ENCODE results near the gene CLSTN2.

Gene CLSTN2

GRCh38 chr3:140035871-140036270, 100.9 kb downstream of the CLSTN2 start:
- Histone ChIP-seq H3K9me2 (replicated peaks; ENCODE audit: insufficient read depth, low read length) (no peaks in the 10 kb centered on the region), H3K9me3 (replicated peaks; ENCODE audit: insufficient read depth, low read length) (no peaks in the 10 kb centered on the region), H3K4me2 (ENCODE audit: low read depth, low read length) (no peak overlapping the region), H4K20me1 (ENCODE audit: insufficient read depth, low read length) (no peaks in the 10 kb centered on the region), H3K4me1 (ENCODE audit: low read length) (no peaks in the 10 kb centered on the region), H3K9ac (ENCODE audit: low read length) (no peak overlapping the region), H3F3A (ENCODE audit: insufficient read depth, low read length) (no peaks in the 10 kb centered on the region), H3K27me3 (replicated peaks; ENCODE audit: insufficient read depth, low read length) (no peaks in the 10 kb centered on the region), H3K36me3 (replicated peaks; ENCODE audit: insufficient read depth, low read length) (no peaks in the 10 kb centered on the region), H3K79me2 (ENCODE audit: low read length) (no peaks in the 10 kb centered on the region), H3K27ac (ENCODE audit: low read length) (no peak overlapping the region), H2AFZ (ENCODE audit: low read length) (no peak overlapping the region), H3K4me3 (ENCODE audit: low read length) (no peak overlapping the region)
- DNase-seq: no peak
- TF ChIP-seq CTCF (IDR thresholded peaks at IDR 0.05; ENCODE audit: low read length) (no peak), EZH2phosphoT487 (IDR thresholded peaks at IDR 0.05; ENCODE audit: low read length) (no peak), EZH2 (optimal IDR thresholded peaks at IDR 0.05; ENCODE audit: low read depth, low read length) (no peak)

- Histone ChIP-seq H3K4me3 (ENCODE audit: low read length) (no peak overlapping the region), H3K4me1 (ENCODE audit: low read length) (no peaks in the 10 kb centered on the region), H3K27ac (ENCODE audit: low read length) (no peak overlapping the region), H3K9me3 (replicated peaks; ENCODE audit: insufficient read depth, low read length) (no peaks in the 10 kb centered on the region), H3K27me3 (replicated peaks; ENCODE audit: insufficient read depth, low read length) (no peaks in the 10 kb centered on the region), H3K79me2 (ENCODE audit: low read length) (no peaks in the 10 kb centered on the region), H3F3A (ENCODE audit: insufficient read depth, low read length) (no peaks in the 10 kb centered on the region), H3K4me2 (ENCODE audit: low read depth, low read length) (no peak overlapping the region), H4K20me1 (ENCODE audit: insufficient read depth, low read length) (no peaks in the 10 kb centered on the region), H2AFZ (ENCODE audit: low read length) (no peak overlapping the region), H3K36me3 (replicated peaks; ENCODE audit: insufficient read depth, low read length) (no peaks in the 10 kb centered on the region), H3K9ac (ENCODE audit: low read length) (no peak overlapping the region), H3K9me2 (replicated peaks; ENCODE audit: insufficient read depth, low read length) (no peaks in the 10 kb centered on the region)
- no peak for DNase-seq
- TF ChIP-seq EZH2phosphoT487 (IDR thresholded peaks at IDR 0.05; ENCODE audit: low read length) (no peak), CTCF (IDR thresholded peaks at IDR 0.05; ENCODE audit: low read length) (no peak), EZH2 (optimal IDR thresholded peaks at IDR 0.05; ENCODE audit: low read depth, low read length) (no peak)
Observed at GRCh38 chr3:140050396-140050795, 115.4 kb downstream of the CLSTN2 start.

GRCh38 chr3:140051019-140051957, 116.3 kb downstream of the CLSTN2 start:
- DNase-seq: no peak
- Histone ChIP-seq H3K9me3 (replicated peaks; ENCODE audit: insufficient read depth, low read length) (no peaks in the 10 kb centered on the region), H3F3A (ENCODE audit: insufficient read depth, low read length) (no peaks in the 10 kb centered on the region), H3K27ac (ENCODE audit: low read length) (no peak overlapping the region), H3K4me1 (ENCODE audit: low read length) (no peaks in the 10 kb centered on the region), H3K9me2 (replicated peaks; ENCODE audit: insufficient read depth, low read length) (no peaks in the 10 kb centered on the region), H4K20me1 (ENCODE audit: insufficient read depth, low read length) (no peaks in the 10 kb centered on the region), H3K36me3 (replicated peaks; ENCODE audit: insufficient read depth, low read length) (no peaks in the 10 kb centered on the region), H2AFZ (ENCODE audit: low read length) (no peak overlapping the region), H3K4me2 (ENCODE audit: low read depth, low read length) (no peak overlapping the region), H3K4me3 (ENCODE audit: low read length) (no peak overlapping the region), H3K9ac (ENCODE audit: low read length) (no peak overlapping the region), H3K79me2 (ENCODE audit: low read length) (no peaks in the 10 kb centered on the region), H3K27me3 (replicated peaks; ENCODE audit: insufficient read depth, low read length) (no peaks in the 10 kb centered on the region)
- TF ChIP-seq CTCF (IDR thresholded peaks at IDR 0.05; ENCODE audit: low read length) (no peak; the same call in 1 of the 2 replicates), EZH2phosphoT487 (IDR thresholded peaks at IDR 0.05; ENCODE audit: low read length) (no peak), EZH2 (optimal IDR thresholded peaks at IDR 0.05; ENCODE audit: low read depth, low read length) (no peak)

All from MM.1S (cell line).